22Rv1 (cell line): ENCODE measurements around the gene DEFB125.

Source experiments
- CTCF ChIP-seq: fragments of 450-650 bp; IDR thresholded peaks from 2 replicates; pipeline ENCODE4 v1.5.1; 2017; ENCODE audit warnings: mild to moderate bottlenecking
- ZFX ChIP-seq: fragments of 450-650 bp; IDR thresholded peaks from 2 replicates; pipeline ENCODE4 v1.6.1; 2017; ENCODE audit warnings: antibody characterized with exemption, borderline replicate concordance

GRCh38 chr20:93641-94040 lies 6.2 kb downstream of the DEFB125 start:
- TF ChIP-seq CTCF (no peak), ZFX (no peak)
